Kidney epithelial cell (primary cell): ENCODE data around the gene UROD. TPM values are rescaled to one million over a fixed set of nuclear protein-coding genes. Genes with fewer than 3 reads are reported as not detected.

Source experiments
- DNase-seq: peaks from one replicate; pipeline ENCODE4 v3.0.0-alpha.2; 2010; ENCODE audit warnings: low read depth
- H3K27me3 ChIP-seq: 2 replicates; pipeline ENCODE4 v1.6.0; 2011; ENCODE audit warnings: low read length; ENCODE audit not compliant: control insufficient read depth, insufficient read depth
- H3K36me3 ChIP-seq: 2 replicates; pipeline ENCODE4 v1.5.1; 2011; ENCODE audit warnings: low read length; ENCODE audit not compliant: control insufficient read depth, insufficient read depth
- H3K4me3 ChIP-seq: 2 replicates; pipeline ENCODE4 v1.5.1; 2011; ENCODE audit warnings: low read depth, mild to moderate bottlenecking, control low read depth, low read length
- CTCF ChIP-seq: IDR thresholded peaks from 2 replicates; pipeline ENCODE4 v1.5.1; 2011; ENCODE audit warnings: mild to moderate bottlenecking, moderate library complexity, low read length, control low read depth, inconsistent platforms; ENCODE audit not compliant: insufficient read depth, poor library complexity, severe bottlenecking
- total RNA-seq: library from RNA; depleted of rRNA; stranded (reverse); fragments of >200 nt; gene quantifications from 2 replicates; pipeline ENCODE4 v1.2.3, GENCODE V29; 2015

UROD gene
- total RNA-seq, 1 donor from 2014 or later: 113 TPM

DNA sequence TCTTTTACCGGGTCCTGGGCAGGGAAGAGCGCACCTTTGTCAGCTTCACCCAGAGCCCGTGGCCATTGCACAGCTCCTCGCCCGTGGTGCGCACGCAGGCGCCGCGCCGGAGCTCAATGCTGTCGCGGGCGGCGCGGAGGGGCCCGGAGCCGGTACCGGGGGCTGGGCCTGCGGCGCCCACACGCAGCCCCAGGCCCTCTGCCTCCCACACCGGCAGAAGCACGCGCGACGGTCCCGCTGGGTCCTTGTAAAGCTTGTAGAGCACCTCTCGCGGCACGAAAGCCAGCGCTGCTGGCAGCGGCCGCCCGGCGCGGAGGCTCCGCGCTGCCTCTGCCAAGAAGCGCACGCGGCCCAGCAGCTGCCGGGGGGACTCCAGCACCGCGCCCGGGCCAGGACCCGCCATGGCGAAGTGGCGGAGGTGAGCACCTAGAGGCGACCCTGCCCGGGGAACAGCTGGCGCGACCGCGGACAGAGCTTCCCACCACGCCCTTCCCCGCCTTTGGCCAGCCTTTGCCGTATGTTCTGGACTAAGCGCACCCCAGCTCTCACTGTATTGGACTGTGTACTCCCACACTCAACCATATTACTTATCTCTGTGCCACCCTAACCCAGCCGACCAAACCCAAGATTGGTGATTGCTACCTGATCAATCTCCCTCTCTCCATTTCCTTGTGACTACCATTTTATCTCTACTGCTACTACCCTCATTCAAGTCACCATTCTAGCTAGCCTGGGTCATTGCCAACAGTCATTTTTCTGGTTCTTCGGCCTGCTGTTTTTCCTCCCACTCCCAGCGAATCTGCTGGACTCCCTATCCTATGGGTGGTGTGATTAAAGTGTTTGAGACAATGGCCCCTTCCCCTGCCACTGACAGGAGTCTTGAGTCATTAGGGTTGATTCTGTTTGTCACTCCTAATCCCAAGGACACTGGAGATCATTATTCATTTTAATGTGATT lies 921 bp upstream of the UROD start, which contains the start of gene HECTD3:
Gene HECTD3 (minus strand): TSS at position 470 of the 957 bp plus-strand sequence. CDS start 67 bp downstream, at position 403.
- Histone ChIP-seq H3K4me3 (peak within 1 kb of the TSS; percentile 80), H3K27me3 (no peaks in the 10 kb centered on the region), H3K36me3 (peaks cover 2% of the 10 kb centered on the region)
- DNase-seq: no peak
- TF ChIP-seq CTCF: no peak

DNA sequence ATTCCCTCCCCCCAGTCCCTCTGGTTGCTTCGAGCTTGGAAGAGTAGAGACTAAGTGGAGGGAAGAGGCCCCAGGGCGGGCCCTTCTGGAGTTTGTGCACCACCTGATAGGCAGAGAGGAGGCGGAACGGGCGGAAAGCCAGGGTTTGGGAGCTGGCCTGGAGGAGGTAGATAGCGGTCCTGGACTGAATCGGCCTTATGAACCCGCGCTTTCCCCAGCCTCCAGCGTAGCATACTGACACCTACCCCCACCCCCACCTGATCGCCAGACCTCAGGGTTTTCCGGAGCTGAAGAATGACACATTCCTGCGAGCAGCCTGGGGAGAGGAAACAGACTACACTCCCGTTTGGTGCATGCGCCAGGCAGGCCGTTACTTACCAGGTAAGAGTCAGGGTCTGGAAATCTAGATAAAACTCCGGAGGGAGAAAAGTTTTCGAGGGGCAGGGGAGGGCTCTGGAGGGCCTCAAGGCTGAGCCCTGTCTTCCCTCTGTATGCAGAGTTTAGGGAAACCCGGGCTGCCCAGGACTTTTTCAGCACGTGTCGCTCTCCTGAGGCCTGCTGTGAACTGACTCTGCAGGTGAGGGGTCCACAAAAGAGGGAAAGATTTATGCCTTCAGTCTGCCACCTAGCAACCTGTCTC lies 705 bp downstream of the UROD start:
- H3K4me3 ChIP-seq: peak overlapping the region; percentile 60
- H3K36me3 ChIP-seq: peaks cover 2% of the 10 kb centered on the region
- peak; percentile 25 for DNase-seq
- no peak for TF ChIP-seq CTCF
- no peaks in the 10 kb centered on the region for H3K27me3 ChIP-seq

GRCh38 chr1:45013551-45014209 lies 1.6 kb downstream of the UROD start:
- Histone ChIP-seq H3K36me3 (peaks cover 2% of the 10 kb centered on the region), H3K27me3 (no peaks in the 10 kb centered on the region), H3K4me3 (no peak overlapping the region)
- no peak for TF ChIP-seq CTCF
- DNase-seq: no peak

DNA sequence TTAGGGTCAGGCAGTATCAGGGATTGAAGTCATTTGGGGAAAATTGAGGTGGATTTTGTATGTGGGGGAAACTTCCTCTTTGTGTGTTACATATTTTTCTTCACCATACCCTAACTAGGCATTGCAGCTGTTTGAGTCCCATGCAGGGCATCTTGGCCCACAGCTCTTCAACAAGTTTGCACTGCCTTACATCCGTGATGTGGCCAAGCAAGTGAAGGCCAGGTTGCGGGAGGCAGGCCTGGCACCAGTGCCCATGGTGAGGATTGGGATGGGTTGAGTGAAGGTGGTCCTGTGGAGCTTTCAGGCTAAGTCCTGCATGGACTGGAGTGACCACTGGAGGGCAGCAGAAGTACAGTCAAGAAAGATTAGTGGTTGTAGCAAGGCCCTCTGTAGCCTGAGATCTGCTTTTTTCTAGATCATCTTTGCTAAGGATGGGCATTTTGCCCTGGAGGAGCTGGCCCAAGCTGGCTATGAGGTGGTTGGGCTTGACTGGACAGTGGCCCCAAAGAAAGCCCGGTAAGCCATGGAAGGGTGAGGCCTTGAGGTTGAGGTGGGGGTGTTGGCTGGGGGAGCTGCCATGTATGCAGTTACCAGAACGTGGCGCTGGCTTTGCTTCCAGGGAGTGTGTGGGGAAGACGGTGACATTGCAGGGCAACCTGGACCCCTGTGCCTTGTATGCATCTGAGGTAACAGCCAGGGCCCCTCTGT lies 2.4 kb downstream of the UROD start:
- no peaks in the 10 kb centered on the region for H3K27me3 ChIP-seq
- H3K4me3 ChIP-seq: no peak overlapping the region
- H3K36me3 ChIP-seq: peaks cover 2% of the 10 kb centered on the region
- peak; percentile 54 for DNase-seq
- peak; percentile 84 for TF ChIP-seq CTCF

DNA sequence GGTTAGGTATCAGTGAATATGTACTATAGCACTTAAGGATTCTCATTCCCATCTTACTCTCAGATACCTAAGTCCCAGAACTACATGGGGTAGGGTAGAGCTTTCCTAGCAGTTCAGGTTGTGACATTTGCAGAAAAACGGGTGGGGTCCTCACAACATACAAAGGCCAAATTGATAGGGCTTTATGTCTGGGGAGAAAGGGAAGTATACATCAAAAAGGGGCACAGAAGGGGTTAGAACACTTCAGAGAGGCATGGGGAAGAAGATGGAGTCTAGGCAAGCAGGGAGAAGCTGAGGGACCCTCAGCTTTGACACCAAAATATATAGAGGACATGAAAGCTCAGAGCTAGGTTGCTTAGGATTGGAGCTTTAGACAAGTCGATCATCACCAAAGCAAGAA lies 3.6 kb downstream of the UROD start:
- Histone ChIP-seq H3K4me3 (no peak overlapping the region), H3K27me3 (no peaks in the 10 kb centered on the region), H3K36me3 (peaks cover 2% of the 10 kb centered on the region)
- no peak for DNase-seq
- TF ChIP-seq CTCF: no peak
